BLaER1 treated with 17β-estradiol and CSF1 and Interleukin-3, amounts not matched to agents 10 nM and 100 nM (cell line): ENCODE data around the gene HEYL.

Experiments used
- H3K27ac ChIP-seq, 11 experiments: shearing (Covaris generic); formaldehyde crosslinking; 2 replicates each; pipeline ENCODE4 v1.8.1; 2022
- H3K27me3 ChIP-seq, 11 experiments: shearing (Covaris generic); formaldehyde crosslinking; 2 replicates each; pipeline ENCODE4 v1.8.1; 2022
- H3K36me3 ChIP-seq, 11 experiments: shearing (Covaris generic); formaldehyde crosslinking; 2 replicates each; pipeline ENCODE4 v1.8.1; 2022
- H3K4me1 ChIP-seq, 10 experiments: shearing (Covaris generic); formaldehyde crosslinking; 2 replicates each; pipeline ENCODE4 v1.8.1; 2022
- H3K4me2 ChIP-seq, 11 experiments: shearing (Covaris generic); formaldehyde crosslinking; 2 replicates each; pipeline ENCODE4 v1.8.1; 2022
- H3K4me3 ChIP-seq, 10 experiments: shearing (Covaris generic); formaldehyde crosslinking; 2 replicates each; pipeline ENCODE4 v1.8.1; 2022
- H3K9ac ChIP-seq, 11 experiments: shearing (Covaris generic); formaldehyde crosslinking; 2 replicates each; pipeline ENCODE4 v1.8.1; 2022
- H3K9me3 ChIP-seq, 11 experiments: shearing (Covaris generic); formaldehyde crosslinking; replicated peaks in 1 of 11; 2 replicates each; pipeline ENCODE4 v1.8.1; 2022
- H4K20me1 ChIP-seq, 11 experiments: shearing (Covaris generic); formaldehyde crosslinking; 2 replicates each; pipeline ENCODE4 v1.8.1; 2022
- Cebpa-rat ChIP-seq, 11 experiments: shearing (Covaris generic); IDR thresholded peaks; 2 replicates each; pipeline ENCODE4 v1.8.1; 2022

Gene HEYL

DNA sequence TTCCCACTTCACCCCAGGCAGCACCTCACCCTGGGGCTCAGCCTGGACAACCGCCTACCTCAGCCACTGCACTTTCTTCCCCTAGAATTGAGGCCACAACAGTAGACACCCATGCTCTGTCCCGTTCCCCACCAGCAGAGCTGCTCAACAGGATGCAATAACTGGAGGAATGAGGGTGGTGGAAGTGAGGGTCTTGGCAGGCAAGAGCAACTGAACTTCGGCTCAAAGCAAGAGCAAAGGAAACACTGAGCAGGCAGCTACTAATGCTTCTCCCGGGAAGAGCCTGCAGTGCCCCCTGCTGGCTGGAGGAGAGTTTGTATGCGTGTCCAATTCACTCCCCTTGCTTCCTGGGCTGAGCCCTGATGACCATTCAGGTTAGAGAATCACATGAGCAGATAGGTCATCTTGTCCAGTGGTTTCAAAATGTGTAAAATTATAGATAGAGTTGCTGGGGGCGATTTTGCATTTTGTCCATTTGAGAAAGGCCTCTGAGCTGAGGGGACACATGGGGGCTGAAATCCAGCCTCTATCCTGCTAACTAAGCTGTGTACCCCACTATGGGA lies 18.6 kb upstream of the HEYL start:
- Histone ChIP-seq H3K4me2 (peak overlapping the region; percentile 30 to 74 (median 64)), H3K36me3 (no peaks in the 10 kb centered on the region), H3K4me3 (no peak overlapping the region), H3K27me3 (no peaks in the 10 kb centered on the region), H3K9me3 (no peaks in the 10 kb centered on the region), H3K9ac (peak overlapping the region in 4 of 11 experiments; percentile 4 to 43 (median 18); a peak in 1 of 22 replicates), H3K4me1 (peaks cover 19 to 40% (median 27%) of the 10 kb centered on the region in 10 experiments), H3K27ac (peak overlapping the region in 7 of 11 experiments; percentile 5 to 73 (median 33); a peak in 8 of 22 replicates), H4K20me1 (peaks cover 0 to 5% (median 0%) of the 10 kb centered on the region in 11 experiments; a peak in 1 of 22 replicates)
- no peak for TF ChIP-seq Cebpa-rat (IDR thresholded peaks at IDR 0.05)

DNA sequence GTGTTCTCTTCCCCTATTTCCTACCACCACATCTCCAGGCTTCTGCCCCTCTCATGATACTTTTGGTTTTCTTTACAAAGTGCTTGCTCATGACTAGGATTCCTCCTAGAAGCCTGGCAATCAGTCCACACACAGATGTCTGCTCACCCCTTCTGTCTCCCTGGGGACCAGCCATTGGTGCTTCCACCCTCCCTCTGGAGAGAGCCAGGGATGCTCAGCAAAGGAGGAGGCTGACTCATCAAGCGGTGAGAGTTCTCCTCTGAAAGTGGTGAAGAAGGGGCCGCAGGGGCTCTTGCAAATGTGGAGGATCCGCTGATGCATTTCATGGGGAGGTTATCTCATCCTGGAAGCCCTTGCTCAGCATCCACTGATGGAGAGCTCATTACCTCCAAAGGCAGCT lies 18.0 kb upstream of the HEYL start:
- H3K9me3 ChIP-seq, result no peaks in the 10 kb centered on the region
- H3K27me3 ChIP-seq, result no peaks in the 10 kb centered on the region
- H3K27ac ChIP-seq, result peak overlapping the region in 8 of 11 experiments; percentile 17 to 73 (median 58); a peak in 14 of 22 replicates
- peak overlapping the region in 7 of 11 experiments; percentile 9 to 52 (median 26); a peak in 6 of 22 replicates for H3K9ac ChIP-seq
- peaks cover 0 to 5% (median 0%) of the 10 kb centered on the region in 11 experiments; a peak in 1 of 22 replicates for H4K20me1 ChIP-seq
- H3K36me3 ChIP-seq, result no peaks in the 10 kb centered on the region
- peaks cover 21 to 40% (median 28%) of the 10 kb centered on the region in 10 experiments for H3K4me1 ChIP-seq
- TF ChIP-seq Cebpa-rat (IDR thresholded peaks at IDR 0.05), result peak in 2 of 11 experiments; percentile 32 to 48; a peak in 1 of 22 replicates
- peak overlapping the region; percentile 30 to 74 (median 64) for H3K4me2 ChIP-seq
- H3K4me3 ChIP-seq, result no peak overlapping the region

- Histone ChIP-seq H3K27ac (peak overlapping the region in 7 of 11 experiments; percentile 13 to 73 (median 55); a peak in 10 of 22 replicates), H3K4me1 (peaks cover 22 to 40% (median 28%) of the 10 kb centered on the region in 10 experiments), H3K36me3 (no peaks in the 10 kb centered on the region), H3K27me3 (no peaks in the 10 kb centered on the region), H3K4me3 (no peak overlapping the region), H3K4me2 (peak overlapping the region in 8 of 11 experiments; percentile 58 to 74 (median 66); a peak in 15 of 22 replicates), H4K20me1 (peaks cover 0 to 5% (median 0%) of the 10 kb centered on the region in 11 experiments; a peak in 1 of 22 replicates), H3K9ac (peak overlapping the region in 5 of 11 experiments; percentile 11 to 52 (median 26); a peak in 4 of 22 replicates), H3K9me3 (no peaks in the 10 kb centered on the region)
- TF ChIP-seq Cebpa-rat (IDR thresholded peaks at IDR 0.05), result no peak
Measured at GRCh38 chr1:39656391-39656790, 16.9 kb upstream of the HEYL start.

DNA sequence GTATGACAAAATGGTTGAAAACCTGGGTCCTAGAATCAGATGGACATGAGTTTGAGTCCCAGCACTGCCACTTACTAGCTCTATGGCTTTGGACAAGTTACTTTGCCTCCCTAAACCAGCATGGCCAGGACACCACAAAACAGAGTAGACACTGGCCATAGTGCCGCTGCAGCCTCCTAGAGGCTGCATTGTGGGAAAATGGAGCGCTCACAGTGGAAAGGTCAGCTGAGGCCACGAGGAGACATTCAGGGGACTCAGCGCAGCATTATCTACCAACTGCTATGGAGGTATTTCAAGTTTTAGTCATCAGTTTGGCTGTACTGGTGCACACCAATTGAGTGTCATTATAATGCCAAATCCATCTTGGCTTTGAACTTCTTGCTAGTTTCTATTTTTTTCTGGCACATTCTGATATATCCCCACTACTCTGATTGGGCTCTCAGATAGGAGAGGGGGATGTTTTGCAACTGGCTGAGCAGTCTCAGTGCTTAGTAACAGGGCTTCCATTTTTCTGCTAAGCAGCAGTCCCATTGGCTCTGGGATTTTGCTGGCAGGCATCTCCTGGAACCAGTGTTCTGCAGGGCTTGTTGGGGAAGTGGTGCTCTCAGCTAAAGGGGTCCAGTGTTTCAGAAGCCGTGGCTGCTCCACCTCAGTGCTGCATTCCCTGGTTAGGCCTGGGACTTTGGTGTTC lies 16.3 kb upstream of the HEYL start:
- H3K4me1 ChIP-seq, result peaks cover 22 to 40% (median 28%) of the 10 kb centered on the region in 10 experiments
- no peak overlapping the region for H3K4me2 ChIP-seq
- no peak overlapping the region for H3K27ac ChIP-seq
- no peaks in the 10 kb centered on the region for H3K9me3 ChIP-seq
- no peaks in the 10 kb centered on the region for H3K36me3 ChIP-seq
- H3K9ac ChIP-seq, result no peak overlapping the region
- no peak for TF ChIP-seq Cebpa-rat (IDR thresholded peaks at IDR 0.05)
- H3K27me3 ChIP-seq, result no peaks in the 10 kb centered on the region
- H4K20me1 ChIP-seq, result 0 out of 22 replicates have a peak, but pooled peaks cover 0 to 5% (median 0%) of the 10 kb centered on the region in 11 experiments
- H3K4me3 ChIP-seq, result no peak overlapping the region

DNA sequence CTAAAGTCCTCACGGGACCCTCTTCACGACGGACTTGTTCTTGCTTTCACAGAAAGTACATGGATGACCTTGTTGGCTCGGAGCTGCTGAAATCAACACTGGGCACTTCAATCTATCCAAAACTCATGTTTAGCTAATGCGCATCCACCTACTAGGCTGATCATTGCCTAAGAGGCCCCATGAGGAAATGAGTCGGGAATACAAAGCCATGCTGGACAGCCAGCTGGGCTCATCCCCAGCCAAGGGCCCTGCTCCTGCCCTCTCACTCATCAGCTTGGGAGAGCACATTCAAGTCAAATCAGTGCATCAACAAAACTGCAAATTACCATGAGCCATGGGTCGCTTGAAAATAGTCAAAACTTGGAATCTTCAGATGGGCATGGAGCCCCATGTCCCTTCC lies 14.8 kb upstream of the HEYL start:
- Histone ChIP-seq H3K27me3 (no peaks in the 10 kb centered on the region), H3K36me3 (no peaks in the 10 kb centered on the region), H3K9me3 (no peaks in the 10 kb centered on the region), H3K4me2 (peak overlapping the region in 6 of 11 experiments; percentile 17 to 61 (median 36); a peak in 9 of 22 replicates), H3K4me1 (peaks cover 22 to 40% (median 28%) of the 10 kb centered on the region in 10 experiments), H3K9ac (no peak overlapping the region), H3K4me3 (no peak overlapping the region), H4K20me1 (0 out of 22 replicates have a peak, but pooled peaks cover 0 to 5% (median 0%) of the 10 kb centered on the region in 11 experiments), H3K27ac (no peak overlapping the region)
- no peak for TF ChIP-seq Cebpa-rat (IDR thresholded peaks at IDR 0.05)

DNA sequence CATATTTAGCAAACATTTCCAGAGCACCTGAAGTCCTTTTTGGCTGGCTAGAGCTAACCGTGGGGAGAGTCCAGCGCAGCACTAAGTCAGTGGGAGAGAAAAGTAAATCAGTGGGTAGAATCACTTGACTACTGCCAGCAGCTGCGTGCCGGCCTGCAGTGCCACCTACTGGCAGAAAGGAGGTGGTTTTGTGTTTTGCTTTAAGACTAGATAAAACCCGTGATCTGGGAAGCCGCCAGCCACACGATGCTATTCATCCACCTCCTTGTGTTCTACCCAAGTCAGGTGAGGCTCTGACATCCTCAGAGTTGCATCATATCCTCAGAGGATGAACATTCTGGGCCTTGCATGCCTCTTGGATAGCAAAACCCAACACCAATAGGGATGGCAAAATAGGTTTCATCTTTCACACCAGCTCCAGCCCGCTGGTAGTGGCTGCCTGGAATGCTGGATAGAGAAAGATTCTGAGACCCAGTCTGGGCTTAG lies 14.1 kb upstream of the HEYL start:
- no peak for TF ChIP-seq Cebpa-rat (IDR thresholded peaks at IDR 0.05)
- no peaks in the 10 kb centered on the region for H3K9me3 ChIP-seq
- H3K36me3 ChIP-seq, result no peaks in the 10 kb centered on the region
- peak overlapping the region in 5 of 11 experiments; percentile 17 to 61 (median 35); a peak in 5 of 22 replicates for H3K4me2 ChIP-seq
- peaks cover 22 to 40% (median 33%) of the 10 kb centered on the region in 10 experiments for H3K4me1 ChIP-seq
- H3K27ac ChIP-seq, result no peak overlapping the region
- H4K20me1 ChIP-seq, result 0 out of 22 replicates have a peak, but pooled peaks cover 0 to 5% (median 0%) of the 10 kb centered on the region in 11 experiments
- H3K9ac ChIP-seq, result no peak overlapping the region
- H3K4me3 ChIP-seq, result no peak overlapping the region
- H3K27me3 ChIP-seq, result no peaks in the 10 kb centered on the region

GRCh38 chr1:39652554-39652953 lies 13.1 kb upstream of the HEYL start:
- no peak overlapping the region; a peak in 1 of 22 replicates for H3K9ac ChIP-seq
- H3K4me1 ChIP-seq, result peaks cover 17 to 40% (median 34%) of the 10 kb centered on the region in 10 experiments
- H3K27me3 ChIP-seq, result no peaks in the 10 kb centered on the region
- H3K4me3 ChIP-seq, result no peak overlapping the region
- no peak for TF ChIP-seq Cebpa-rat (IDR thresholded peaks at IDR 0.05)
- H3K9me3 ChIP-seq, result no peaks in the 10 kb centered on the region
- 0 out of 22 replicates have a peak, but pooled peaks cover 0 to 5% (median 0%) of the 10 kb centered on the region in 11 experiments for H4K20me1 ChIP-seq
- peak overlapping the region in 1 of 11 experiments; percentile 24; a peak in 1 of 22 replicates for H3K4me2 ChIP-seq
- H3K36me3 ChIP-seq, result no peaks in the 10 kb centered on the region
- H3K27ac ChIP-seq, result no peak overlapping the region

- Histone ChIP-seq H4K20me1 (0 out of 22 replicates have a peak, but pooled peaks cover 0 to 3% (median 0%) of the 10 kb centered on the region in 11 experiments), H3K4me1 (peaks cover 13 to 40% (median 34%) of the 10 kb centered on the region in 10 experiments), H3K9me3 (no peaks in the 10 kb centered on the region), H3K4me2 (peak overlapping the region in 1 of 11 experiments; percentile 24; a peak in 1 of 22 replicates), H3K4me3 (no peak overlapping the region), H3K9ac (no peak overlapping the region), H3K27ac (no peak overlapping the region), H3K36me3 (no peaks in the 10 kb centered on the region), H3K27me3 (no peaks in the 10 kb centered on the region)
- TF ChIP-seq Cebpa-rat (IDR thresholded peaks at IDR 0.05), result no peak
Measured at GRCh38 chr1:39652105-39652504, 12.7 kb upstream of the HEYL start.

GRCh38 chr1:39650431-39650830 lies 11.0 kb upstream of the HEYL start:
- H3K9me3 ChIP-seq, result no peaks in the 10 kb centered on the region
- no peak overlapping the region for H3K27ac ChIP-seq
- no peak for TF ChIP-seq Cebpa-rat (IDR thresholded peaks at IDR 0.05)
- peaks cover 10 to 47% (median 41%) of the 10 kb centered on the region in 10 experiments for H3K4me1 ChIP-seq
- H3K27me3 ChIP-seq, result no peaks in the 10 kb centered on the region
- no peaks in the 10 kb centered on the region for H4K20me1 ChIP-seq
- H3K36me3 ChIP-seq, result no peaks in the 10 kb centered on the region
- H3K4me2 ChIP-seq, result no peak overlapping the region
- no peak overlapping the region for H3K9ac ChIP-seq
- no peak overlapping the region for H3K4me3 ChIP-seq
